HG02759 (cell line): ENCODE measurements around the gene FAM3B.

ENCODE experiments used
- ATAC-seq: cut with Tn5 transposase; IDR thresholded peaks from one replicate; pipeline ENCODE4 v1.9.1; 2021; ENCODE audit warnings: mild to moderate bottlenecking, moderate library complexity; ENCODE audit not compliant: unreplicated experiment

Gene FAM3B

DNA sequence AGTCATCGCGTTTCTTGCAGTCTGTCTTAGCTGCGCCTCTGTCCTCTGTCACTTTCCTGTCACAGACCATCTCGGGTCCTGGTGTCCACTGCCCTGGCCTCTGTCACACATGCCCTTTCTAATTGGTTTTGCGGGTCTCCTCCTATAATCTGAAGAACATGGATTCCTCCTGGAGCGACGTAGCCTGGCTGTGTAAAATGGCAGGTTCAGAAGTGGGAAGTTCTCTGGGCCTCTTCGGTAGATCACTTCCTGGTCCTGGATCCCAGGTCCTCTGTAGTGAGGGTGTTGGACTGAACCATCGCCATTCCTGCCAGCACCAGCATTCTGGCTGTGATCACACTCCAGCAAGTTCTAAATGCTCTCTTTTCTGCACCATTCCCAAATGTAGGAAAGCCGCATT lies 857 bp downstream of the FAM3B start:
- no peak for ATAC-seq

GRCh38 chr21:41318218-41318617 lies 1.6 kb downstream of the FAM3B start:
- ATAC-seq: no peak

- ATAC-seq: no peak
Observed at GRCh38 chr21:41319273-41319672, 2.7 kb downstream of the FAM3B start.

- ATAC-seq: no peak
Observed at GRCh38 chr21:41321211-41321907, 4.8 kb downstream of the FAM3B start.

DNA sequence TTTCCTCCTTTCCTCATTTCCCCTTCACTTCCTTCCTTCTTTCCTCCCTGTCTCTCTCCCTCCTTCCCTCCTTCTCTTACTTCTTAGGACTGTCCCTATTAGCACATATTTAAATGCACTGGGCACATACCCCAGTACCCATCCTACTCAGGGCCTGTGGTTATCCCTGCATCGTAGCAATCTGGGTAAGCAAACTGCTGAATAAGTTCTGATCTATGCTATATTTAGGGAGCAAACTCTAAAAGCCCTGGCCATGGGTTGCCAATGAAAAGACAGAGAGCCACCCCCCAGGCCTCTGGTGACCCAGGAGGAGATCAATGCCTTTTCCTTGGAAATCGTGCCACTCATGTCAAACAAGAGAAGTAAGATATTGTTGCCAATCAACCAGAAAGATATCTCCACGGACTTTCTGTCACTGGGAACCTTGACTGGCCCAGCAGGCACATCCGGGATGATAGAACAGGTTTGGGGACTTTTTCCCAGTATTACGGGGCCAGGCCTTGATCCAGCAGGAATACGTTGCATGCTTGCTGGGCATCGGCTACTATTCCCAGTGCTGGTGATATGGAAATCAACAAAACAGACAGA lies 5.4 kb downstream of the FAM3B start:
- no peak for ATAC-seq

- no peak for ATAC-seq
Observed at GRCh38 chr21:41322496-41323382, 6.1 kb downstream of the FAM3B start.

DNA sequence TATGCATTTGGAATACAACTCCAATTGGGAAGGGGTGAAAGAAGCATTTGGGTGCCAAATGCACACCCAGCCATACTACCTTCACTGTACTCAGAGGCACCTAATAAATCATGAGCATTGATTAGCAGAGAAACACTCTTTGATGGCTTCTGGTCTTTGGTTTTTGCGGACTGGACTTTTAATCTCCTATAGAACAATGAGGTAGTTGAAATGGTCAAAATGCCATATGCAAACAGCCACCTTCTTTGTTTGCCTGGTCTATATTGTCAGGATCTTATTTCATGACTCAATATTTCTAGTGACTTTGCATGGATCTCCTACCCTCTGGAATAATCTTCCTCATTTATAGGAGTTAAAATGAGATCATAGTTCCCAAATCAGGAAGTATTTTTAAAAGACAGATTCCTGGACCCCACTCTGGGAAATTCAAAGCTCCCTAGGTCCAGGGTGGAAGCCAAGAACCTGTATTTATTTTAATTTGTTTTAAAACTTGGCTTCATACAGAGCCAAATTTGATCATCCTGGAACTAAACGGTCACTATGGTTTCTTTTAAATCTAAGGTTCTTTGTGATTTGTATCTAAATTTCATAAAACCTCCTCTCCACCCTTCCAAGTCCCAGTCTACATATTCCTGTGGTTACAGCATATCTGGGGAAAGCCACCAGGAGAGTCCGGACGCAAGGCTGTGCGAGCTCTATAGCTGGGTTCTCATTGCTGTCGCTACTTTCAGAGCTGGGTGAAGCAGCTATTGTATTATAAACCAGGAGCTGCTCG lies 8.7 kb downstream of the FAM3B start:
- no peak for ATAC-seq

DNA sequence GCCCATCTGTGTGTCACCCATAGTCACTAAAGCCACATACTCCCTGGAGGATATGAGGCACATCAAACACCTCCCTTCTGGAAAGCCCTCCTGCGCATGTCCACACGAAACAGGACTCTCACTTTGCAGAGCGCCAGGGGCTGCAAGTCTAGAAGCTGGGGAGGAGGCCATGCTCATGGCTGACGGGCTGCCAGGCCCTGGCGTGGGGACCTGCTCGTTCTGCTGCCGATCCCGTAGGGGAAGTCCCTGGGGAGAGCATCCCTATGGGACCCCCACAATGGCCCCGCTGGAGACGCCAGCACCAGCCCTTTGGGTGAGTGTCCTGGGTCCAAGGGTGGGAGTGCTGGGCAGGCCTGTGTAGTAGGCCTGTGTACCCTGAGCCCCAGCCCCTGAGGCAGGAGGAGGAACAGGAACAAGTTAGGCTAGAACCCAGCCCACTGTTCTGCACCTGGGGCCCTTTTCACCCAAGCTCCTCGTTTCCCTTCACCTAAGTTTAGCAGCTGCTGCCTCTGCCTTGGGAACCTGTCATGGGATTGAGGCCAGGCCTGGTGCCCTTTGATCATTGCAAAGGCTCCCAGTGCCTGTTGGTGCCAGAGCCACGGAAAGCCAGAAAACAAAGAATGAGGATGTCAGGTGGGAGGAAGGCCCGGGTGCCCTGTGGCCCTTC lies 9.9 kb downstream of the FAM3B start:
- ATAC-seq: no peak

DNA sequence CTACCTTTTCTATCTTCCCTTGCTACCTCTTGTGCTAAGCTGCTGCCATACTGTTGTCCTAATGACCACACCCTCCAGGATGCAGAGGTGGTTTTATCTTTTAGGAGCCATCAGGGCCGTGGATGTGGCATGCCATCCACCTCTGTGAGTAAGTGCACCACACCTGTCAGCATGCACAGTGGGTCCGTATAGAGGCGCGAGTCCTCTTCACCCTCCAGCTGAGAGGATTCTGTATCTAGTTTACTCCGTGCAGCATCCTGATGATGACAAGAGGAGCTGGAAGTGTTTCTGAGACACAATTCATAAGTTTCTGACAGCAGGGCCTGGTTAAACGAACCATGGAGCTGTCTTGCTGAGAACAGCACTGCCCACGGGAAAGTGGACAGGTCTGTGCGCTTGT lies 11.2 kb downstream of the FAM3B start:
- no peak for ATAC-seq

GRCh38 chr21:41328660-41329607 lies 12.3 kb downstream of the FAM3B start:
- no peak for ATAC-seq

- ATAC-seq: no peak
Observed at GRCh38 chr21:41333752-41334151, 17.2 kb downstream of the FAM3B start.

GRCh38 chr21:41337515-41337914 lies 20.9 kb downstream of the FAM3B start:
- ATAC-seq: no peak

GRCh38 chr21:41338455-41338854 lies 21.9 kb downstream of the FAM3B start:
- ATAC-seq: no peak

DNA sequence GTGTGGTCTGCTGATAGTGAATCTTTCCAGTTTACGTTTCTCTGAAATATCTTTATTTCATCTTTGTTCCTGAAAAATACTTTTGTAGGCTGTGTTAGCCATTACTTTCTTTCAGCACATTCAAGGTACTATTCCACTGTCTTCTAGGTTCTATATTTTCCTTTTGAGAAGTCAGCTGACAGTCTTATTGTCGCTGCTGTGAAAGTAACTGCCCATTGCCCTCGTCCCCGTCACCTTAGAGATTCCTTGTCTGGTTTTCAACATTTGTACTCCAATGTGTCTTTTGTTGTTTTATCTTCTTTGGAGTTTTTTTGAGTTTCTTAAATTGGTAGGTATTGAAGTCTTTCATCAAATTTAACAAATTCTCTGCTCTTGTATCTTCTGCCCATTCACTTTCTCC lies 25.4 kb downstream of the FAM3B start:
- no peak for ATAC-seq

GRCh38 chr21:41344146-41344545 lies 27.5 kb downstream of the FAM3B start:
- ATAC-seq: no peak

GRCh38 chr21:41345356-41345755 lies 28.8 kb downstream of the FAM3B start:
- no peak for ATAC-seq

DNA sequence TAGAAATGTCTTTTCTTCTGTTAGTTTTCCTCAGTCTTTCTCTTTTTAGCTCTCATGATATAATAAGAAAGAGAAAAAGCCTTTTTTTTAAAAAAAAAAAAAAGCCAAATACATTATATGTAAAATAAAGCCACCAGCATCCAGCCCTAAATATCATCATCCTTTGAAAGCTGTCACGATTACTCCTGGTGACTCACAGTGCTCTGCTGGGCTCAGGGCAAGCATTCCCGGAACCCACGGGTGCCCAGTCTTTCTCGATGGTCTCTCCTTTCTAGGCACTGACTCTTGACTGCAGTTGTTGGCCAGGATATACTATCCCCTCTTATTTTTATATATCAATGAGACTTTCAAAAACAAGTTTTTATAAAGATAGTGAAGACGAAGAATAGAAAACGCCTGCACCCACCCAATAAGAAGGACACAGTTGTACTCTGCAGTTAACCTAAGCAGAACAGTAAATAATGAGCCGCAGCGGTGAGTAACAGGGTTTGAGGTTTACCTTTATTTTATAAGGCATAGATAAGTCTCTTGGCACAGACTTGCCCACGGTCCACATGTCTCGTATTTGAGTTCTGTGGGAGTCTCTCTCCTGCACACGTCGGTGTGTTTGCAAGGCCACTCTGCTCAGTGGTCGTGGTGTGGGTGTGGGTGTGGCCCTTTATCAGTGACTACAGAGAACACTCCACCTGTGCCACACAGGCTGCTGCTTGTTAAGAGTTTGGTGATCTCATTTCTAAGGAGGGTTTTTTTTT lies 29.5 kb downstream of the FAM3B start:
- no peak for ATAC-seq

DNA sequence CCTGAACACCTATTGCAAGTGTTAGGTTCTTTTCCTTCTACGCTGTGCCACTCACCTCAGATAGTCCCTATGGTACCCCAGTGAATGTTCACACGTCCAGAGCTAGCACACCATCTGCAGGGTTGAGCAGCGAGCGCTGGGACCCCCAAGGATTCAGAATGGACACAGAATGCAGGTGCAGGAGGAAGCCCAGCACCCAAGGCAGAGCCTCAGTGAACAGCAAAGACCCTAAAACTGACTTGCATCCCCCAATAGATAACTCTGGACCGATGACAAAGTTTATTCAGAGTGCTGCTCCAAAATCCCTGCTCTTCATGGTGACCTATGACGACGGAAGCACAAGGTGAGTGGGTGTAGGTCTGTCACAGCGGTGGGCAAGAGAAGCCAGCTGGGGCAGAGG lies 30.2 kb downstream of the FAM3B start:
- ATAC-seq: no peak

GRCh38 chr21:41348434-41348833 lies 31.8 kb downstream of the FAM3B start:
- ATAC-seq: no peak
